Colon (tissue), 2 donors: ENCODE measurements around the gene FREM1.
A peak's percentile ranks its signal among the peaks of the same experiment; 100 is the strongest.

ENCODE experiments used
- FAIRE-seq: peaks from 2 replicates; lab custom pipeline; 2012; peaks lifted over from hg19 to GRCh38; lab: Jason Lieb, UNC
- donor health status: control.
- donor health status: control.

The FREM1 gene

GRCh38 chr9:14911046-14911445 is 818 bp upstream of the FREM1 start:
- FAIRE-seq: no peak

GRCh38 chr9:14909601-14909960 is 647 bp downstream of the FREM1 start:
- no peak for FAIRE-seq

- FAIRE-seq: no peak
Observed at GRCh38 chr9:14909181-14909580, 1.0 kb downstream of the FREM1 start.

GRCh38 chr9:14908295-14909180 is 1.7 kb downstream of the FREM1 start:
- FAIRE-seq: no peak

- FAIRE-seq: no peak
Observed at GRCh38 chr9:14907696-14908095, 2.5 kb downstream of the FREM1 start.

GRCh38 chr9:14907360-14907685 is 2.9 kb downstream of the FREM1 start:
- no peak for FAIRE-seq

GRCh38 chr9:14906644-14907359 is 3.4 kb downstream of the FREM1 start:
- FAIRE-seq: no peak

- no peak for FAIRE-seq
Observed at GRCh38 chr9:14906000-14906399, 4.2 kb downstream of the FREM1 start.

- no peak for FAIRE-seq
Observed at GRCh38 chr9:14903040-14903439, 7.2 kb downstream of the FREM1 start.

GRCh38 chr9:14902561-14902960 is 7.7 kb downstream of the FREM1 start:
- no peak for FAIRE-seq

GRCh38 chr9:14899815-14900193 is 10.4 kb downstream of the FREM1 start:
- FAIRE-seq: no peak

- no peak for FAIRE-seq
Observed at GRCh38 chr9:14899042-14899814, 11.0 kb downstream of the FREM1 start.

- no peak for FAIRE-seq
Observed at GRCh38 chr9:14895806-14896205, 14.4 kb downstream of the FREM1 start.

- FAIRE-seq: no peak
Observed at GRCh38 chr9:14893280-14893679, 16.9 kb downstream of the FREM1 start.

GRCh38 chr9:14891332-14891731 is 18.9 kb downstream of the FREM1 start:
- no peak for FAIRE-seq

- no peak for FAIRE-seq
Observed at GRCh38 chr9:14889451-14889850, 20.8 kb downstream of the FREM1 start.

GRCh38 chr9:14888875-14889274 is 21.4 kb downstream of the FREM1 start:
- peak; percentile 14 for FAIRE-seq

GRCh38 chr9:14888272-14888671 is 22.0 kb downstream of the FREM1 start:
- FAIRE-seq: peak; percentile 36

- FAIRE-seq: no peak
Observed at GRCh38 chr9:14887149-14887548, 23.1 kb downstream of the FREM1 start.

- FAIRE-seq: no peak
Observed at GRCh38 chr9:14883310-14883944, 26.8 kb downstream of the FREM1 start.

GRCh38 chr9:14882090-14882489 is 28.1 kb downstream of the FREM1 start:
- no peak for FAIRE-seq

GRCh38 chr9:14881006-14881405 is 29.2 kb downstream of the FREM1 start:
- FAIRE-seq: no peak
